Hair follicle dermal papilla cell (primary cell): Measurements from ENCODE around the gene MTCH2. TPM values are rescaled to one million over a fixed set of nuclear protein-coding genes. Genes with fewer than 3 reads are reported as not detected.

Source experiments
- small RNA-seq: library from RNA; depleted of rRNA; stranded (forward); fragments of <200 nt; gene quantifications from one replicate; pipeline ENCODE3, GENCODE V24; 2012
- total RNA-seq: library from RNA; depleted of rRNA; stranded (reverse); fragments of >200 nt; gene quantifications from 2 replicates; pipeline ENCODE4 v1.2.3, GENCODE V29; 2012

The MTCH2 gene
- total RNA-seq = 57.0 and 59.1 TPM in 2 replicates

DNA sequence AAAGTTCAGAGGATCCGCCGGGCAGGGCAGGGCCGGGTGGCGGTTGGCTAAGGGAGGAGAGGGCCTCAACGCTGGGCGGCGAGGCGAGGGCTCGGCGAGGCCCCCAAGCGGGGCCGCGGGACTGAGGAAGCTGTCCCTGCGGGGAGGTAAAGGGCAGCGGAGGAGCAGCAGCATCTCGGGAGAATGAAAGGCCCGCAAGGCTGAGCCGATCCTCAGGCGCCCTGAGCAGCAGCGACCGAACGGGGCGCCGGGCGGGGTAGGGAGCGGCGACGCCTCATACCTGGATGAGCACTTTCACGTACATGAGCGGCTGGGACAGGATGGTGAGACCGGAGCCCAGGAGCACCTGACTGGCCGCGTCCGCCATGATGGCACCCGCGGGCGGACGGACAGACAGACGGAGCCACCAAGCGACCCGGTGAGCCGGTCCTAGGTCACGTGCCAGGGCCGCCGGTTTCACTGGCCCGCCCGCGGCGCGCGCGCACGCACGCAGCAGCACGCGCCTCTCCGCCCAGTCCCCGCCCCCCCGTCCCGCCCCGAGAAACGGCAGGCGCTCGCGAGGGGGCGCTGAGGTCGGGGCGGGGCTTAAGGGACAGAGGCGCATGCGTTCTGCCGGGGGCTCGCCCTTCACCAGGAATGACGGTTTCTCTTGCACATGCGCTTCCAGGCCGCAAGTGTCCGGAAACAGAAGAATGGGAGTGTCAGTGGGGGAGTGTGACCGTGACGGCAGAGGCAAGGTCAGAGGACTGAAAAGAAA lies at the start of gene MTCH2:
Gene MTCH2 (minus strand): TSS at position 461 of the 757 bp plus-strand sequence. CDS start 94 bp downstream, at position 367.

DNA sequence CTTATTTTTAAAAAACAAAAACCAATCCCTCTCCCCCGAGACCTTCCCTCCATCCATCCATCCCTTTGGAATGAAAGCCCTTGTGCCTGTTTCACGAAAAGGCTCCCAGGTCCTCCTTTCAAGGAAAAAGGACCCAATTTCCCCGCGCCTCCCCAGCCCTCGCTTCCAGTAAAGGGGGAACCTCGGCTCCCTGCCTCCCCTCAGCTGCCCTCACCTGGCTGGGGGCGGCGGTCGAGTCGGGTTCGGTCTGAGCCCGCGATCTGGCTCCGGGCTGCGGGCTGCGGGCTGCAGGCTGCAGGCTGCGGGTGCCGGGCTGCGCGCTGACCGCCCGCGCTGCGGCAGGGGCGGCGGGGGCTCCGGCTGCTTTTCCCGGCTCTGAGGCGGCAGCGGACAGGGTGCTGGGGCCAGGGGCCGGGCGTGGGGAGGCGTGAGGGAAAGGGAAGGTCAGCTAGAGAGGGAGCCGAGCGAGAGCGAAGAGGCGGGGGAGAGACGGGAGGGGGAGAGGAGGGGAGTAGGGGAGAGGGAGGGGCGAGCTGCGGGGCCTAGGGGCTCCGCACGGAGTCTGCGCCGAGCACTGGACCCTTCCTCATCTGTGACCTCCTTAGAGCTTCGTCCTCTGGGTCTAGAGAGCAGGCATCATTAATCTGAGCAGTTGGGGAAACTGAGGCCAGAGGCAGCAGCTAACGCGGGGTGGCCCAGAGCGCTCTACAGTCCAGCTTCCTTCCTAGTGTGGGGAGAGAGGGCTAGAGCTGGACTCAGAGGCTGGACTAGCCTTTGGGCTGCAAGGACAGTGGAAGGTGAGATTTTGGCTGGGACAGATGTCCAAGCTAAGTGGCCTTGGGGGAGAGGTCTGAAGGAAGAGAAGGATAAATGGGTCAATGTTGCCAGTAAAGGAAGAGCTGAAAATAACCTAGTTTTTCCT lies 48.2 kb downstream of the MTCH2 start, which contains the start of gene C1QTNF4:
Gene C1QTNF4 (minus strand): TSS at position 478 of the 922 bp plus-strand sequence. CDS start 3,601 bp downstream, outside the sequence.

DNA sequence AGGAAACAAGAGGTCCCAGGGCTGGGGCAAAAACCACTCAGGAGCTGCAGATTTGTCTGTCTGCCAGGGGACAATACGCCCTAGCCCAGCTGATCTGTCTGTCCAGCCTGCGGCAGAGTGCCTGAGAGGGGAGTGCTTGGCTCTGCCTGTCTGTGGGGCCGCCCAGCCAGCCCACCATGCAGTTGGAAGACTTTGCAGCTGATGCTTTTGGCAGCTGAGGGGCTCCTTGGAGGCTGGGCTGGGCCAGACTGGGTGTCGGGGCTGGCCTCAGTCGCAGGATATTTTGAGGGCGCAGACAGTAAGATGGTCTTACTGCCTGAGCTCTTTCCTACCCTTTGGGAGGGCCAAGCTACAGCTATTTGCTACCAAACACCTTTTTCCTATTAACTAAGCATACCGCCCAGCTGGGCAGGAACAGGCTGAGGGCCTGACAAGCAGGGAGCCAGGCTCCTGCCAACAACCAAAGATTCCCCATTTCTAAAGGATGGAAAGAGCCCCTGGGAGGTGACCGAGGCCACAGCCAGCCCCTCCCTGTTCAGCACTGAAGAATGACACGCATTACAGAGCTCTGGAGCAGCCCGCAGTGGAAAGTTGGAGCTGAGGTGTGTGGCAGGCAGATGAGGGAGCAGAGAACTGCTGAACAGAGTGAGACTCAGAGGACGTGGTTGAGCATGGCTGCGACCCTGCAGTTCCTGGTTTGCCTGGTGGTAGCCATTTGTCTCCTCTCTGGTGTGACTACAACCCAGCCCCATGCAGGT lies 56.1 kb downstream of the MTCH2 start, which contains the start of gene FAM180B:
Gene FAM180B (plus strand): TSS at position 581 of the 758 bp plus-strand sequence. CDS start 91 bp downstream, at position 672.

GRCh38 chr11:47578524-47579494 lies 63.5 kb downstream of the MTCH2 start, which contains the start of the genes KBTBD4 and NDUFS3:
Gene KBTBD4, minus strand, starts transcription at chr11:47578970. Its CDS starts 19 bp downstream, at chr11:47578951.
Gene NDUFS3, plus strand, starts transcription at chr11:47579074. Its CDS starts 18 bp downstream, at chr11:47579092.

Small RNA genes lying within 50 kb of the gene (small RNA-seq; reads per million reads assigned to genes)
- not detected for gene RNU5E-10P

Other genes with a start within 250 kb of the MTCH2 start
- 128 and 132 TPM in 2 replicates for gene SLC39A13, start 234.0 kb downstream of the MTCH2 start, total RNA-seq
- 92.8 and 122 TPM in 2 replicates for gene PSMC3, start 216.1 kb downstream of the MTCH2 start, total RNA-seq
- 0.32 TPM in 1 of 2 replicates, not detected in the other for gene RAPSN, start 193.4 kb downstream of the MTCH2 start, total RNA-seq
- gene CELF1, start 89.4 kb downstream of the MTCH2 start, total RNA-seq = 115 and 140 TPM in 2 replicates
- 51.0 and 62.1 TPM in 2 replicates for gene PTPMT1, start 77.0 kb downstream of the MTCH2 start, total RNA-seq
- 34.2 and 34.7 TPM in 2 replicates for gene KBTBD4, start 63.6 kb downstream of the MTCH2 start, total RNA-seq
- gene NDUFS3, start 63.5 kb downstream of the MTCH2 start, total RNA-seq = 49.5 and 53.2 TPM in 2 replicates
- 0.24 TPM in 1 of 2 replicates, not detected in the other for gene FAM180B, start 55.9 kb downstream of the MTCH2 start, total RNA-seq
- 0.12 and 0.49 TPM in 2 replicates for gene C1QTNF4, start 48.1 kb downstream of the MTCH2 start, total RNA-seq
- 0.49 and 1.3 TPM in 2 replicates for gene AGBL2, start 72.8 kb upstream of the MTCH2 start, total RNA-seq
- 73.1 and 131 TPM in 2 replicates for gene FNBP4, start 124.8 kb upstream of the MTCH2 start, total RNA-seq
- 19.1 and 23.4 TPM in 2 replicates for gene NUP160, start 205.8 kb upstream of the MTCH2 start, total RNA-seq